Tibial nerve (tissue), 4 donors: ENCODE measurements around the gene MYO18B. TPM values are rescaled to one million over a fixed set of nuclear protein-coding genes. Genes with fewer than 3 reads are reported as not detected.

ENCODE experiments used
- DNase-seq, 2 donors: peaks; one replicate each; pipeline ENCODE4 v3.0.0-alpha.2; 2019; ENCODE audit warnings: low spot score in 2 of 2
- H3K27ac ChIP-seq, 4 donors: fragments of 200-600 bp; sonication (generic) in 3 of 4; one replicate each; pipeline ENCODE4 v1.5.1; 2017 to 2019; ENCODE audit warnings: mild to moderate bottlenecking in 1 of 4
- H3K27me3 ChIP-seq, 2 donors: fragments of 200-600 bp; sonication (generic) in 1 of 2; one replicate each; pipeline versions ENCODE4 v1.5.1 to v1.6.0; 2017 to 2019
- H3K36me3 ChIP-seq, 3 donors: fragments of 200-600 bp; sonication (generic); one replicate each; pipeline ENCODE4 v1.5.1; 2018 to 2019
- H3K4me1 ChIP-seq, 4 donors: fragments of 200-600 bp; sonication (generic) in 3 of 4; one replicate each; pipeline ENCODE4 v1.5.1; 2017 to 2019
- H3K4me3 ChIP-seq, 4 donors: fragments of 200-600 bp; sonication (generic) in 3 of 4; one replicate each; pipeline ENCODE4 v1.5.1; 2017 to 2019; ENCODE audit warnings: mild to moderate bottlenecking in 1 of 4, moderate library complexity in 1 of 4
- H3K9me3 ChIP-seq, 4 donors: fragments of 200-600 bp; sonication (generic) in 3 of 4; one replicate each; pipeline ENCODE4 v1.5.1; 2017 to 2019
- CTCF ChIP-seq, 5 experiments: fragments of 200-600 bp in 3 of 5; fragments of 450-650 bp in 2 of 5; sonication (generic) in 3 of 5; IDR thresholded peaks; one replicate each; pipeline ENCODE4 v1.5.1; 2016 to 2019; ENCODE audit warnings: antibody characterized with exemption in 5 of 5, mild to moderate bottlenecking in 3 of 5, moderate library complexity in 2 of 5
- EP300 ChIP-seq, 2 donors: sonication (generic); formaldehyde crosslinking; IDR thresholded peaks; one replicate each; pipeline ENCODE4 v1.6.1; 2017; ENCODE audit warnings: antibody characterized with exemption in 2 of 2, mild to moderate bottlenecking in 1 of 2
- POLR2A ChIP-seq, 2 donors: fragments of 450-650 bp; IDR thresholded peaks; one replicate each; pipeline ENCODE4 v1.6.1; 2017; ENCODE audit warnings: antibody characterized with exemption in 2 of 2, mild to moderate bottlenecking in 2 of 2, moderate library complexity in 2 of 2
- WGBS, 2 donors: methylation state at CpG; one replicate each; pipeline ENCODE4 v1.1.5; 2018; 5-methylcytosine and 5-hydroxymethylcytosine counted together
- total RNA-seq, 4 donors: library from RNA; depleted of rRNA; stranded (reverse); fragments of >200 nt; gene quantifications; one replicate each; pipeline ENCODE4 v1.1.0, GENCODE V29; 2016

MYO18B gene
- total RNA-seq, 4 donors from 2014 or later = under 0.01 TPM; not detected in 2

GRCh38 chr22:25834490-25834889 lies 92.5 kb downstream of the MYO18B start:
- no peak for TF ChIP-seq EP300 (IDR thresholded peaks at IDR 0.05)
- no peak for TF ChIP-seq POLR2A (IDR thresholded peaks at IDR 0.05)
- TF ChIP-seq CTCF (IDR thresholded peaks at IDR 0.05) = no peak
- 75 to 78% methylated on average over 4 of the region's 4 CpGs for WGBS, 2 donors
- no peak for DNase-seq
- H3K27ac ChIP-seq = no peak overlapping the region
- no peaks in the 10 kb centered on the region for H3K36me3 ChIP-seq
- H3K27me3 ChIP-seq = no peaks in the 10 kb centered on the region
- H3K9me3 ChIP-seq = peaks cover 0 to 15% (median 0%) of the 10 kb centered on the region in 4 donors
- no peaks in the 10 kb centered on the region for H3K4me1 ChIP-seq
- H3K4me3 ChIP-seq = no peak overlapping the region

DNA sequence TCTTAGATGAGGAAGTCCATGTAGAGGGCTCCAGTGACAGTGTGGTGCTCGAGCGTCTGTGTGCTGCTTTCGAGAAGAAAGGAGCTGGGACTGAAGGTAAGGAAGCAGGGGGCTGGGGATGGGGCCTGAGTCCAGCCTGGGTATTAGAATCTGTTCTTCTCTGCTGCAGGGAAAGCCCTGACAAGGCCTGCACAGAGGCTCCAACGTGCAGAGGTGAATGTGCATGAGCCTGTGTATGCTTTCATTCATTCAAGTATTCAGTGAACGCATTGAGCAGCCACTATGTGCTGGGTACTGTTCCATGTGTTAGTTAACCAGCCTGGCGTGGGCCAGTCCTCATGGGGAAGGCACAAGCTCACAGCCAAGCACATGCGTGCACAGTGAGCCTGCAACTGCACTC lies 93.4 kb downstream of the MYO18B start:
- Histone ChIP-seq H3K27ac (no peak overlapping the region), H3K36me3 (no peaks in the 10 kb centered on the region), H3K27me3 (no peaks in the 10 kb centered on the region), H3K9me3 (peaks cover 0 to 10% (median 0%) of the 10 kb centered on the region in 4 donors), H3K4me3 (no peak overlapping the region), H3K4me1 (no peaks in the 10 kb centered on the region)
- TF ChIP-seq EP300 (IDR thresholded peaks at IDR 0.05) (no peak), CTCF (IDR thresholded peaks at IDR 0.05) (no peak), POLR2A (IDR thresholded peaks at IDR 0.05) (no peak)
- WGBS, 2 donors = 67 to 70% methylated on average over 7 of the region's 7 CpGs
- no peak for DNase-seq

DNA sequence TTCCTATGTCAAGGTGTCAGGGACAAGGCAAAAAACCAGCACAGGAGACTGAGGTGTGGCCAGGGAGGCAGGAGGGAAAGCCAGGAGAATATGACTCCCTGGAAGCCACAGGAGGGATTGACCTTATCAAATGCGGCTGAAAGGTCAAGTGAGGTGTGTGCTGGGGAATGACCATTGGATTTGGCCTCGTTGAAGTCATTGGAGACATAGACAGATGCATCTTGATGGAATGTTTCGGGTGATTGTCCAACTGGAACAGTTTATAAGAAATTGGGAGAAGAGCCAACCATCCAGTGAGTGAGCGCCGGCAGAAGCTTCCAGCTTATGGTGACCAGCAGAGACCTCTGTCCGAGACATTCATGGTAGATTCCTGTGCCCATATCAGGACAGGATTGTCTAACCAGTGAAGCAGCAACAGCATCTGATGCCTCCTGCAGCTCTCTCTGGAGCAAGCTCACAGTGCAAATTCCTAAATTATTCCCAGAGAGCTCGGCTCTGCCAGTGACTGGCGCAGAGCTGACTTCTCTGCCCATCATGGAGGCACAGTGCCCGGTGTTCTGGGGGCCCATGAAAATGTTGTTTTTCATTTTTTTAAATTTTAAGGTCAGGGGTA lies 95.4 kb downstream of the MYO18B start:
- no peak for DNase-seq
- Histone ChIP-seq H3K27me3 (no peaks in the 10 kb centered on the region), H3K36me3 (no peaks in the 10 kb centered on the region), H3K4me1 (no peaks in the 10 kb centered on the region), H3K27ac (no peak overlapping the region), H3K9me3 (no peaks in the 10 kb centered on the region), H3K4me3 (no peak overlapping the region)
- WGBS, 2 donors = 84 to 86% methylated on average over 9 of the region's 9 CpGs
- no peak for TF ChIP-seq CTCF (IDR thresholded peaks at IDR 0.05)

DNA sequence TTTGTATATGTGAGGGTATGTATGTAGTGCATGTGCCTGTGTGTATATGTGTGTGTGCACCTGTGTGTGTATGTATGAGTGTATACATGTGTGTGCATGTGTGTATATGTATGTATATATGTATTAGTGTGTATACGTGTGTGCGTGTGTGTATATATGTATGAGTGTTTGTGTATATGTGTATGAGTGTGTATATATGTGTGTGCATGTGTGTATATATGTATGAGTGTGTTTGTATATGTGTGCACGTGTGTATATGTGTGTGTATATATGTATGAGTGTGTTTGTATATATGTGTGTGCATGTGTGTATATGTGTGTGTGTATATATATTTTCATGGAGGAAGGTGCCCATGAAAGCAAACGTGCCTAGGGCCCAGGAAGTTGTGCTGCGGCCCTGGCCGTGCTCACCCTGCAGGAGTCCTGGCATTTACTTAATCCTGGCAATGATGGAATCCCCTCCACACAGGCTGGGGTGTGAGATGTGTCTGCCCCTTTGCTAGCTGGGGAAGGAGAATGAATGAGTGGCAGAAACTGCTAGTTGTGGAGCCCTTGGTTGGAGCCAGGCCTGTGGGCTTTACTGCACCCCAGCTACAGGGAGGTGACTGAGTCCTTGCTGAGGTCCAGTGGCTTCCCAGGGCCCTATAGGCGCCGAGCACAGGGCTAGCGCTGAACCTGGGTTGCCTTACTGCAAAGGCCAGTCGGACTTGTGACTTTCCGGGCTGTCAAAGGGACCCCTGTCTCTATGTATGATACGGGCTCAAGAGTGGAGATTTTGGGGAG lies 97.2 kb downstream of the MYO18B start:
- Histone ChIP-seq H3K9me3 (no peaks in the 10 kb centered on the region), H3K36me3 (no peaks in the 10 kb centered on the region), H3K27me3 (no peaks in the 10 kb centered on the region), H3K27ac (no peak overlapping the region), H3K4me3 (no peak overlapping the region), H3K4me1 (no peaks in the 10 kb centered on the region)
- no peak for DNase-seq
- TF ChIP-seq POLR2A (IDR thresholded peaks at IDR 0.05) = no peak
- TF ChIP-seq EP300 (IDR thresholded peaks at IDR 0.05) = no peak
- TF ChIP-seq CTCF (IDR thresholded peaks at IDR 0.05) = no peak
- 85 to 91% methylated on average over 12 of the region's 12 CpGs for WGBS, 2 donors

- Histone ChIP-seq H3K4me3 (no peak overlapping the region), H3K9me3 (no peaks in the 10 kb centered on the region), H3K4me1 (no peaks in the 10 kb centered on the region), H3K27ac (no peak overlapping the region), H3K36me3 (no peaks in the 10 kb centered on the region), H3K27me3 (no peaks in the 10 kb centered on the region)
- no peak for DNase-seq
- TF ChIP-seq EP300 (IDR thresholded peaks at IDR 0.05) (no peak), POLR2A (IDR thresholded peaks at IDR 0.05) (no peak), CTCF (IDR thresholded peaks at IDR 0.05) (no peak)
- 72 to 75% methylated on average over 6 of the region's 6 CpGs for WGBS, 2 donors
Observed at GRCh38 chr22:25839755-25840154, 97.8 kb downstream of the MYO18B start.
